ENCODE results near the gene LYPD1. TPM values are rescaled to one million over a fixed set of nuclear protein-coding genes. Genes with fewer than 3 reads are reported as not detected.

The LYPD1 gene
- total RNA-seq, 1 donor from 2014 or later: 1.1 TPM

DNA sequence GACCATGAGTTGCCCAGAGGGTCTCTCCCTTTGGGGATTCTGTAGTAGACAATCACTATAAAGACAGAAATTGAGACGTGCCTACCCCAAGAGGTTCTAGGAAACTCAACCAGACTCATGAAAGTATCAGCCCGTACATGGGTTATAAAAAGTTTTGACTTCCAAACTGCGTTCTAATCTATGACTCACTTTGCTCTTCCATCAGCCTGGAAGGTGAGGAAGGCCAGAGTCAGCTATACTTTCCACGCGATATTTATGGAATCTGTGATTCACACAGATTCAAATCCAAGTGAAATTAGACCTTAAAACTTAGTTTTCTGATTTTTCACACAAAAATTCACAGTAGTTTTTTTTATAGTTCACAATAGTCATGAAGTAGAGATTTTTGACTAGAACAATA, 7.7 kb upstream of the LYPD1 start:
- H3K27ac Mint-ChIP-seq (ENCODE audit: unreplicated experiment): no peak overlapping the region
- H3K9me3 Mint-ChIP-seq (ENCODE audit: unreplicated experiment): no peaks in the 10 kb centered on the region
- H3K27me3 Mint-ChIP-seq (ENCODE audit: unreplicated experiment): no peaks in the 10 kb centered on the region
- peaks cover 2% of the 10 kb centered on the region for H3K4me1 Mint-ChIP-seq (ENCODE audit: low read depth, unreplicated experiment)
- H3K36me3 Mint-ChIP-seq (ENCODE audit: unreplicated experiment): no peaks in the 10 kb centered on the region
- no peak overlapping the region for H3K4me3 Mint-ChIP-seq (ENCODE audit: unreplicated experiment)
- no peak for DNase-seq
- TF ChIP-seq CTCF (IDR thresholded peaks at IDR 0.05; ENCODE audit: partially characterized antibody, unreplicated experiment): no peak

- peak; percentile 32 for TF ChIP-seq CTCF (IDR thresholded peaks at IDR 0.05; ENCODE audit: partially characterized antibody, unreplicated experiment)
- no peak for DNase-seq
- H3K27me3 Mint-ChIP-seq (ENCODE audit: unreplicated experiment): no peaks in the 10 kb centered on the region
- peaks cover 2% of the 10 kb centered on the region for H3K4me1 Mint-ChIP-seq (ENCODE audit: low read depth, unreplicated experiment)
- H3K27ac Mint-ChIP-seq (ENCODE audit: unreplicated experiment): no peak overlapping the region
- no peak overlapping the region for H3K4me3 Mint-ChIP-seq (ENCODE audit: unreplicated experiment)
- no peaks in the 10 kb centered on the region for H3K9me3 Mint-ChIP-seq (ENCODE audit: unreplicated experiment)
- H3K36me3 Mint-ChIP-seq (ENCODE audit: unreplicated experiment): no peaks in the 10 kb centered on the region
These were observed 7.0 kb upstream of the LYPD1 start for GRCh38 chr2:132676999-132677398.

DNA sequence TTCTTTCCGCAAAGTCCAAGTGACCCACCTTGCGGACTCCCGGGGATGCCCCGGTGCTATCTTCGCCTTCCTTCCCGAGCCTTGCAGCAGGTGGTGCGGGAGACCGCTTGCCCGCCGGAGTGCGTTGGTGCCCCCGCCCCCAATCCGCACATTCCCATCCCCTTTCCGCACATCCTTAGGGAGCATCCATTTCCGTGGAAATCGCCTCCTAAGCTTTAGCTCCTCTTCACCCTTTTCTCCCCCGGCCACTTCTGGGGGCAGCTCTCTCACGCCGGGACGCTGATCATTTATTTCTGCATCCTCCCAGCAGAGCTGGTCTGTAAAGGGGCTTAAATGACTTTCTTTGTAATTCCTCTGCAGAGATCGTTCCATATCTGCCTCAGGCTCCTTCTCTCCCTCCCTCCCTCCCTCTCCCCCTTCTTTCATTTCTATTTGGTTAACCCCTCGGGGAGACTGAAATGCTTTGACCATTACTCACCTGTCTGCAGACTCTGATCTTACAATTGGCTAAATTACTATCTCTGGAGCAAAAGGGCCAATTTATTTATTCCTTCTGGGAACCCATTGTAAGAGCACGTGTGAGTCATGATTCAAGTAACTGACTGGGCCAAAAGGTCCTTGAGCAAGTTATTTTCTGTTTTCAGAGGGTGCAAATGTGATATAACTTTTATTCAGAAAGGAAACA, 1.3 kb upstream of the LYPD1 start:
- peak; percentile 40 for DNase-seq
- H3K27me3 Mint-ChIP-seq (ENCODE audit: unreplicated experiment): peaks cover 9% of the 10 kb centered on the region
- no peak overlapping the region for H3K27ac Mint-ChIP-seq (ENCODE audit: unreplicated experiment)
- H3K36me3 Mint-ChIP-seq (ENCODE audit: unreplicated experiment): no peaks in the 10 kb centered on the region
- peak overlapping the region; percentile 91 for H3K4me3 Mint-ChIP-seq (ENCODE audit: unreplicated experiment)
- H3K9me3 Mint-ChIP-seq (ENCODE audit: unreplicated experiment): peaks cover 3% of the 10 kb centered on the region
- TF ChIP-seq CTCF (IDR thresholded peaks at IDR 0.05; ENCODE audit: partially characterized antibody, unreplicated experiment): no peak
- H3K4me1 Mint-ChIP-seq (ENCODE audit: low read depth, unreplicated experiment): peaks cover 7% of the 10 kb centered on the region

GRCh38 chr2:132670496-132671150, 618 bp upstream of the LYPD1 start:
- Mint-ChIP-seq H3K27ac (ENCODE audit: unreplicated experiment) (no peak overlapping the region), H3K4me1 (ENCODE audit: low read depth, unreplicated experiment) (peaks cover 5% of the 10 kb centered on the region), H3K4me3 (ENCODE audit: unreplicated experiment) (peak overlapping the region; percentile 91), H3K9me3 (ENCODE audit: unreplicated experiment) (peaks cover 3% of the 10 kb centered on the region), H3K36me3 (ENCODE audit: unreplicated experiment) (no peaks in the 10 kb centered on the region), H3K27me3 (ENCODE audit: unreplicated experiment) (peaks cover 9% of the 10 kb centered on the region)
- peak; percentile 43 for DNase-seq
- no peak for TF ChIP-seq CTCF (IDR thresholded peaks at IDR 0.05; ENCODE audit: partially characterized antibody, unreplicated experiment)
